ENCODE measurements around the gene SLC6A1. TPM values are rescaled to one million over a fixed set of nuclear protein-coding genes. Genes with fewer than 3 reads are reported as not detected.

SLC6A1 gene
- total and polyA plus RNA-seq, 2 of the 8 experiments (the other 6 are each of a cell fraction or from before 2014, with no cell fraction given) = 0.30 to 0.63 TPM

GRCh38 chr3:11074451-11074850, 81.9 kb downstream of the SLC6A1 start:
- no peaks in the 10 kb centered on the region for H4K20me1 ChIP-seq (replicated peaks in 1 of 2; ENCODE audit: control insufficient read depth in 1 of 2, insufficient read depth in 2 of 2, low read length in 2 of 2)
- H2BK15ac ChIP-seq (ENCODE audit: low read length) = no peak overlapping the region
- H3K27ac ChIP-seq (ENCODE audit: low read depth, low read length) = no peak overlapping the region
- H3K23me2 ChIP-seq (ENCODE audit: low read depth, low read length) = no peaks in the 10 kb centered on the region
- H3K4ac ChIP-seq (replicated peaks; ENCODE audit: insufficient read length, low read depth, low read length) = no peak overlapping the region
- H3K79me2 ChIP-seq (ENCODE audit: control insufficient read depth in 1 of 2, insufficient read depth in 2 of 2, low read length in 2 of 2) = no peaks in the 10 kb centered on the region
- no peak overlapping the region for H2BK5ac ChIP-seq (ENCODE audit: low read depth, low read length)
- H3K36me3 ChIP-seq (ENCODE audit: control insufficient read depth in 2 of 4, insufficient read depth in 4 of 4, low read length in 3 of 4) = no peaks in the 10 kb centered on the region
- no peak overlapping the region for H2BK120ac ChIP-seq (replicated peaks; ENCODE audit: low read depth, low read length)
- no peak overlapping the region for H2BK12ac ChIP-seq (ENCODE audit: low read depth, low read length)
- H2AFZ ChIP-seq (ENCODE audit: low read length) = no peak overlapping the region
- no peak overlapping the region for H3K18ac ChIP-seq (ENCODE audit: extremely low read depth, low read length)
- no peak overlapping the region for H3K56ac ChIP-seq (replicated peaks; ENCODE audit: insufficient read length, low read depth, low read length)
- H3K27me3 ChIP-seq (replicated peaks in 1 of 4; ENCODE audit: control insufficient read depth in 3 of 4, extremely low read depth in 1 of 4, insufficient read depth in 3 of 4, low read length in 3 of 4) = no peaks in the 10 kb centered on the region
- no peak overlapping the region for H4K8ac ChIP-seq (ENCODE audit: extremely low read depth, insufficient read depth, low read length)
- no peak overlapping the region for H4K91ac ChIP-seq (replicated peaks; ENCODE audit: insufficient read length, low read length)
- H3K9me3 ChIP-seq (ENCODE audit: insufficient read depth in 2 of 2, low read depth in 1 of 2, low read length in 1 of 2) = peaks cover 4 to 23% of the 10 kb centered on the region in 2 experiments; a peak in 2 of 4 replicates
- H3K79me1 ChIP-seq (ENCODE audit: low read depth, low read length) = no peaks in the 10 kb centered on the region
- peaks cover 0 to 3% (median 0%) of the 10 kb centered on the region in 4 experiments; a peak in 1 of 7 replicates for H3K4me1 ChIP-seq (replicated peaks in 1 of 4; ENCODE audit: control insufficient read depth in 3 of 4, insufficient read depth in 4 of 4, low read length in 3 of 4)
- ChIA-PET POLR2A (ENCODE audit: partially characterized antibody) (no interaction called here), CTCF (ENCODE audit: partially characterized antibody) (interaction anchor here (0.7 to 6.6 kb wide), 6 partner anchors 13 to 1101 kb away, joined by 3 to 38 read pairs (median 5); no protein-coding TSS in a partner anchor)
- no peak overlapping the region for H2AK5ac ChIP-seq (ENCODE audit: low read depth, low read length)
- no peak overlapping the region for H3K9ac ChIP-seq (replicated peaks in 1 of 4; ENCODE audit: extremely low read depth in 1 of 4, low read depth in 3 of 4, low read length in 3 of 4)
- H2BK20ac ChIP-seq (ENCODE audit: low read length) = no peak overlapping the region
- H4K5ac ChIP-seq (ENCODE audit: insufficient read length, low read depth, low read length) = no peak overlapping the region
- WGBS, 2 experiments (ENCODE audit: extremely low coverage in 1 of 2, insufficient coverage in 1 of 2, insufficient read length in 1 of 2, insufficient replicate concordance in 2 of 2, low coverage in 1 of 2, low lambda C conversion rate in 2 of 2, missing lambda C conversion rate in 1 of 2) = 85% methylated on average over 3 of the region's 3 CpGs; no CpG with 5 or more reads in 1 of the 2 experiments
- no peak overlapping the region for H3K4me3 ChIP-seq (ENCODE audit: extremely low read depth in 1 of 4, insufficient read depth in 2 of 4, low read depth in 3 of 4, low read length in 4 of 4)
- no peak overlapping the region for H3K4me2 ChIP-seq (ENCODE audit: insufficient read depth in 1 of 2, low read depth in 2 of 2, low read length in 2 of 2)
- TF ChIP-seq GABPA (IDR thresholded peaks at IDR 0.05; ENCODE audit: borderline replicate concordance, insufficient read depth, low read length) = no peak
- TF ChIP-seq PHF8 (conservative IDR thresholded peaks at IDR 0.05; ENCODE audit: low read depth, low read length) = no peak
- no peak for TF ChIP-seq TAF7 (optimal IDR thresholded peaks at IDR 0.05; ENCODE audit: borderline replicate concordance, low read depth, low read length)
- TF ChIP-seq SIX5 (IDR thresholded peaks at IDR 0.05; ENCODE audit: low read depth, low read length) = no peak
- no peak for TF ChIP-seq KDM5A (IDR thresholded peaks at IDR 0.05; ENCODE audit: low read length)
- TF ChIP-seq ATF3 (IDR thresholded peaks at IDR 0.05; ENCODE audit: insufficient read depth, low read depth, low read length) = no peak
- no peak for TF ChIP-seq HDAC2 (IDR thresholded peaks at IDR 0.05; ENCODE audit: borderline replicate concordance in 1 of 2, low read depth in 2 of 2, low read length in 2 of 2)
- TF ChIP-seq CREB1 (IDR thresholded peaks at IDR 0.05) = no peak
- no peak for TF ChIP-seq EP300 (IDR thresholded peaks at IDR 0.05; ENCODE audit: borderline replicate concordance in 1 of 2, low read depth in 2 of 2, low read length in 2 of 2)
- TF ChIP-seq HDAC6 (IDR thresholded peaks at IDR 0.05; ENCODE audit: low read depth, low read length) = no peak
- no peak for TF ChIP-seq EZH2 (IDR thresholded peaks at IDR 0.05; ENCODE audit: low read depth, low read length, severe bottlenecking)
- H3K23ac ChIP-seq (ENCODE audit: insufficient read length) = no peak overlapping the region
- H3K14ac ChIP-seq (ENCODE audit: insufficient read length) = no peak overlapping the region
- FAIRE-seq = no peak
- no peak for DNase-seq (ENCODE audit: low read depth in 1 of 2, low spot score in 2 of 2)

Data from H1 (cell line).